Stimulated activated CD4-positive, alpha-beta T cell treated with anti-CD3 and anti-CD28 coated beads, Interleukin-1b, Interleukin-23, amount 100 ng/mL, for 1 hour (primary cell): ENCODE results near the gene BDKRB1.

Experiments
- DNase-seq, 2 donors: peaks; one replicate each; pipeline ENCODE4 v3.0.0-alpha.2; 2020; ENCODE audit warnings: low read depth in 2 of 2

BDKRB1 gene

DNA sequence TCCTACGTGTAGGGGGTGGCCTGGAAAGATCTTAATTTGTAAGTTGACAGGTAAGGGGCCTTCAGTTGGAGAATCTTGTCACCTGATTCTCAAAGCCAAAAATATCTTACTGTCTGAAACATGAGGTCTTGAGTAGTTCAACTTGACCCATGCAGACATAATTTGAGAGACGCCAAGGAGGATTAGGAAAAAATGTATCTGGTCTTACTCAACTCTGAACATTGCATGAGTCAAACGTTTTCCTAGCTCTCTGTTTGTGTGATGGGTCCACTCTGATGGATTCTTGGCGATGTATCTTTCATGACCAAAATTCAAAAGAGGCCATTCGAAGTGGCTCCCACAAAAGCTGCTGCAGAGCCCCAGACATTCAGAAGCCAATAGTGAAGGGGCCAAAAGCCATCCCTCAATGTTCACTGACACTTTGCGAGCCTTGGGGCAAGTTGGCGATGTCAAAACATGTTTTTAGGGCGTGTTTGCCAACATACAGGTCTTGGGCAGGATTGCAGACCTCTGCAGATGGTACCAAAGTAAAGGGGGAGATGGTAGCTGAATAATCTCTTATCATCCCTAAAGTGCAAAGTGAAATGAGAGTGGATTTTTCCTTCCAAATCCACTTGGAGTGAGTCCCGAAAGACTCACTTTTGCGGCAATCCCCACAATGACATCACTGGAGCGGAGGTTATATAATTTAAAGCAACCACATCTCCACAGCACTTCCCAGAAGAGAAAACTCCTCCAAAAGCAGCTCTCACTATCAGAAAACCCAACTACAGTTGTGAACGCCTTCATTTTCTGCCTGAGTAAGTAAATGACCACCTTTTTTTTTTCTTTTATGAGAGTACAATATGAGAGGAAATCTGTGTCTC is at the start of gene BDKRB1:
Gene BDKRB1 (plus strand): TSS at position 710 of the 866 bp plus-strand sequence. CDS start 7,473 bp downstream, outside the sequence.
- DNase-seq: no peak

DNA sequence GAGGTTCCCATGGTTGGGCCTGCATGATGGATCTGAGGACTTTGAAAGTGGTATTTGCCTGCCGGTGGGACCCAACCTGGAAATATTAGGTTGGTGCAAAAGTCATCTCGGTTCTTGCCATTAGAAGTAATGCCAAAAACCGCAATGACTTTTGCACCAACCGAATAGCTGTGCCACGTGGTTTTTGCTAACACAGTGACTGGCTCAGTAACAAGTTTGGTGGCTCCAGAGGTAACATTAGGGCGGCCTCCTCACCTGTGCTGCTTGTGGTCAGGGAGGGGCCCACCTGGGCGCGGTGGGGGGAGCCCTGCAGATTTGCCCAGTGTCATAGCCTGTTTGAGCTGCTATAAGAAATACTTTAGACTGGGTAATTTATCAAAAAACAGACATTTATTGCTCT is 49.5 kb upstream of the BDKRB1 start:
- no peak for DNase-seq

DNA sequence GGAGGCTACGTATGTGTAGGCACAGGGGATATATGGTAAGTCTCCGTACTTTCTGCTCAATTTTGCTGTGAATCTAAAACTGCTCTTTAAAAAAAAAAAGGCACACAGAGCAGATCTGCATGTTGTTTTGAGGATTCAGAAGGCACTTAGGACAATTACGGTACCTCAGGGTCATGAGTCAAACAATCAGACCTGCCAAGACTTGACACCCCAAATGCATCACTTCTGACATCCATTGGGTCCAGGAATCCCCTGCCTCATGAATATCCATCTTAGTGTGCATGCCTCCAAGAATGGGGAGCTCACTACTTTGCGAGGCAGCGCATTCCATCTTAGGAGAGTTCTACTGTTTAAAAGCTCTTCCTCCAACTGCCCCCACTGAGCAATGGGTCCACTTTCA is 48.3 kb upstream of the BDKRB1 start:
- no peak for DNase-seq

DNA sequence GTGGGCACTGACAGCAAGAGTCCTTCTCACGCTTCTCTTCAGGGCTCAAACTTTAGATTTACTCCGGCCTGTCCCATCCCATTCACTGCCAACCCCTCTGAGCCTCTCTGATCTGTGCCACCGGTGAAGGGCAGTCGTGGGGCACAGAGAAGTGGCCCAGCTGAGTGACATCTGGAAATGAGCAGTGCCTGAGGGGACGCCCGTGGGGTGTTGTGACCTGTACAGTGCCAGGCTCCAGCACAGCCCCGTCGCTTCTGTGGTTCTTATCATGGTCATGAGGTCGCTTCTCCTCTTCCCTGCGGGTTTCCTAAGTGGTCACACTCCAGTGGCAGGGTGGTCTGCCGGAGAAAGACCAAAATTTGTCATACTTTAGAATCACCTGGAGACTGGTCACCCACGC is 47.3 kb upstream of the BDKRB1 start:
- DNase-seq: no peak

DNA sequence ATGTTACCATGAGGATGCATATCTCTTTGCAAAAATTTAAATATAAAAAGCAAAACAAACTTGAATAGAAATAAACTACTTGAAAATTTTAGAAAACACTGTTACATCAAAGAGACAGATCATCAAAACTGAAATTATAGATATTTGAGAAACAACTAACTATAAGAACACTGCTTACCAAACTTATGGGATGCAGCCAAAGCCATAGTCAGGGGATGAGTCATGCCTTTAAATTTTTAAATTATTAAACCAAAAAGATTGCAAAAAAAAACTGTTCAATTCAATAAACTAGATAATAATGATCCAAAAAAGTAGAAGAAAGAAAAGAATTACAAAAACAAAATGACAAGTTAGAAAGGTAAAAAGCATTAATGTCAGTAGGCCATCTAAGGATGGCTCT is 43.9 kb upstream of the BDKRB1 start:
- DNase-seq: no peak

DNA sequence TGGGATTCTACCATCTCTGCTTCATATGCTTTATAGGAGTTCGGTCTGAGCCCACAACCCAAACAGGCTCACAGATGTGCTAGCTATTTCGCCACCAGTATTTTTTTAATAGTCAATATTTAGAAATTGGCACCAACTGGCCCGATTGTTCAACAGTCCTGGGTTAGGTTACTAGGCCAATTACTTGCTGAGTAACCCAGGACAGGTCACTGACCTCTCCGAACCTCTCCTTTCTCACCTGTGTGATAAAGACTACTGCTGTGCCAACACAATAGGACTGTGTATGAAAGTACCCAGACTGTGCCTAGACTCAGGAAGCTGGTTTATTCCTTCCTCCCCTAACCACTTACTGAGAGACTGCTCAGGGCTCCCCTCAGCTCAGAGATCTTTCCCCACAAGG is 43.1 kb upstream of the BDKRB1 start:
- no peak for DNase-seq

DNA sequence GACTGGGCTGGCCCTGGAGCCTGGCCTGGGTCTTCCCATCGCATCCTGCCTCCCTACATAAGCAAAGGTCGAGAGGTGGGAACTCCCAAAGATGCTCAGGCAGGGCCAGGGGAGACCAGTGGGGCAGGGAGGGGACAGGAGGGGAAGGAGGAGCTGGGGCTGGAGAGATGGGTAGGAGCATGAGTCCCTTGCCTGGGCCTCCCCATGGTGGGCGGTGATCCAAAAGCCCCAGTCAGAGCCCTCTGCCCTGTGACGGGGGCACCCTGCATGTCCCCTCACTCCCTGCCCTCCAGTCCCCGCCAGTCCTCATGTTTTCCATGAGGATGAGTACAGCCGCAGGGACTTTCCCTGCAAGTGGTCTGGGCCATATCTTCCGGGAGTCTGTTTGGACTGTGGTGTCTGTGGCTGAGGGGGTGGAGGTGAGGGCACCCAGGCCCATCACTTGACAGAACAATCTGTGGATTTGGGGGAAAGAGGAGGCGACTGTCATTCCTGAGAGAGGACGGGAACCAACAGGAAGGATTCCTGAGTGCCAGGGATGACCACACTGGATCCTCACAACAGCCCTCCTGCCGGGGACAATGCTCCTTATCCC is 42.0 kb upstream of the BDKRB1 start:
- no peak for DNase-seq

DNA sequence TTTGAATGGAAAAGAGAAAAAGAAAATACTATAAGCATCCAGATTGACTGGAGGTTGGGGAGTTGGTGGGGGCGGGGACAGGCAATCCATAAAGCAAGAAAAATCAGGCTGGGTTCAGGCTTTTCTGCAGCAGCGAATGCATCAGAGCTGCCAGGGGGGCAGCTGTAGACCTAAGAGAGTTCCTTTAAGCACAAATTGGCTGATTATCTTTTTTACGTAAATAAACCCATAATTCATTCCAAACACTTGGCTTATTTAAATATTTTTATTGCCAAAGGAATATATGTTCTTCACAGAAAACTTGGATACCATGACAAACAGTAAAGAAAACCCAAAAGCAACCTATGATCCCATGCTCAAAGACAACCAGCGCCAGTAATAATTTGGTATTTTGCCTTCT is 41.2 kb upstream of the BDKRB1 start:
- no peak for DNase-seq

DNA sequence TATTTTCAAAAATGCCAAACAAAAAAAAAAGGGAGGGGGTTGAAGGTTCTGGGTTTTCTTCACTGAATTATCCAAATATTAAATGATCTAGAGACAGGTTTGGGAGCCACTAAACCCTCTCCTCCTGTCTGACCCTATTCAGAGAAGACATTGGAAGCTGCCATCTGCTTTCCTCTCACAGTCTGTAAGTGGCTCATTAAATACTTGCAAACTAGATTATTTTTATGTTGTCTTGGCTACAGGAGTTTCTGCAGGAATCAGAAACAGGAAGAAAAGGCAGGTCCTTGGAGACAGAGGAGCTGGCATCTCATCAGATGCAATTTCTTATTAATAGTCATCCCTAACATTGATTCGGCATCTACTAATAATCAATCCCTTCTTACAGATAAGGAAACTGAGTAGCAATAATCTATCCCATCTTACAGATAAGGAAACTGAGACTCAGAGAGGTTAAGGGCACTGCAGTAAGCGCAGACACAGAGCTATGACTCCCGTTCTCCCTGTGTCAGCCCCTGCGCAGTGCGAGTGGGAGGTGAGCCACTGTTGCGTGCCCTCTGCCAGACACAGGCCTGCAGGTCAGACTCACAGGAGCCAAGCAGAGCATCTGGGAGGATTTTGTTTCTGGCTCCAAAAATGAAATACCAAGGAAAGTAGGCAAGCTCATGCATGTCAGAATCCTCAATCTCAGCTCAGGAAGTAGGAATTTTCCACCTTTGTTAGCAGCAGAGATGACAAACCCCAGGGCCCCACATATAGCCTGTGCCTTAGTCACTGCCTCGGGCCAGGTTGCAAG is 40.4 kb upstream of the BDKRB1 start:
- no peak for DNase-seq

DNA sequence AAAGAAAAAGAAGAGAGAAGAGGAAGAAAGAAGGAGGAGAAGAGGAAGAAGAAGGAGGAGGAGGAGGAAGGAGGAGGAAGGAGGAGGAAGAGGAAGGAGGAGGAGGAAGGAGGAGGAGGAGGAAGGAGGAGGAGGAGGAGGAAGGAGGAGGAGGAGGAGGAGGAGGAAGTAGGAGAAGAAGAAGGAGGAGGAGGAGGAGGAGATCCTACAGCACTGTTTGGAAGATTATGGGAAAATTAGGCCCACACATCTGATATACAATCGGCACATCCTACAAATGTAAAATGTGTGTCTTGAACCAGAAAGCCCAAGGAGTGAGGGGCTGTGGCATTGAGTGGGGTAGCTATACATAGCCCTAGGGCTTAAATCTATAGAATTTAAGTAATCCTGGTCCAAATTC is 39.4 kb upstream of the BDKRB1 start:
- no peak for DNase-seq

DNA sequence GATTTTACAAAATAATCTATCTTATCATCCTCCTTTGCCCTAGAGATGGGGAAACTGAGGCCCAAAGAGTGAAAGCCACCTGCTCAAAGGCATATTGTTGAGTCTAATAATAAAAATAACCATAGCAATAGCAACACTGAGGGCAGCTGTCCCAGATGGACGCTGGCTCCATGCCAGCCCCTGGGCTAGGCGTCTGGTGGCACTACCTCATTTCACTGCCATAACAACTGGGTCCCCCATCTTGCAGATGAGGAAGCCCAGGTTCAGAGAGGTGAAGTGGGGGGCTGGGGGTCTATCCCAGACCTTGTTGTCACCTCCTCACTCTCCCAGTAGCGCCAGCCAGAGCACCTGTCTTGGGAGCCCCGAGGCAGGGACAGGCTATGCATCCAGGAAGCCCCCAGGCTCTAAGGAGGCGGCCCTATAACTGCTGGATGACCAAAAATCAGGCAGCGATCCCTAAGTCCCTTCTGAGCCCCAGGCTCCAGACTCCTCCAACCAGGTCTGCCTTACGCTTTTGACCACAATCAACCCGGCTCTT is 38.6 kb upstream of the BDKRB1 start:
- DNase-seq: no peak

DNA sequence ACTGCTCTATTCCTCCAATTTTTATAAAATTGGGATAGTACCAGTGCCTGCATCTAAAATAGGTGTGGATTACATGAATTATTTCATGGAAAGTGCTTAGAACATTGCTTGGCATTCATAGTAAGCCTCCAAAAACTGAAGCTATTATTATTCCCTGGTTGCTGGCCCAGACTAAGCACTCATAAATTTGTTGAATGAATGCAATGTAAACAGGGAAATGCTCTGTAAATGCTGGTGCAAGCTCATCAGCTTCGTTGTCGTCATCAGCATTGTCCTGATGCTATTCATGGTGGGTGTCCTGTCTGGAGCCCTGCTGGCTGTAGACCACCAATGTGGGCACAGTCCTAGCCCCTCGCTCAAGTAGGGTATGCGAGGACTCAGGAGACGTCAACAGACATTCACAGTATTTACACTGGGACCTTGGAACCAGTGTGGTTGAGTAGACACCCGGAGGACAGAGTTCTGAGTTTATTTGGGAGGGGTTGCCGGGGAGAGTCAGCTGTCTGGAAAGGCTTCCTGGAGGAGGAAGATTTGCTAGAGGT is 34.8 kb upstream of the BDKRB1 start:
- DNase-seq: no peak

DNA sequence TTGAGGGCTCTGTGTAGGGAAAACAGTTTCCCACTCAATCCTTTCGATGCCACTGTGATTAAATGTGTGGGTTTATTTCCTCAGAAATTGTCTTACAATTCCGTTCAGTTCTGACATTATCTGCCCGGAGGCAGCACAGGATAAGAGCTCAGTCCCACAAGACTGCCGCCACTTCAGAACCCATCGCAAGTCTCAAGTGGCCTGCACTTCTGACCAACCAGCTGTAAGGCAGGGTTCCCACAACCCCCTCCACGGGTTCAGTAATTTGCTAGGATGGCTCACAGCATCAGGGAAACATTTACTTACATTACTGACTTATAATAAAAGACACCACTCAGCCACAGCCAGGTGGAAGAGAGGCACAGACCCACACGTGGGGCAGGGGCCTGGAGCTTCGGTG is 34.2 kb upstream of the BDKRB1 start:
- DNase-seq: no peak

DNA sequence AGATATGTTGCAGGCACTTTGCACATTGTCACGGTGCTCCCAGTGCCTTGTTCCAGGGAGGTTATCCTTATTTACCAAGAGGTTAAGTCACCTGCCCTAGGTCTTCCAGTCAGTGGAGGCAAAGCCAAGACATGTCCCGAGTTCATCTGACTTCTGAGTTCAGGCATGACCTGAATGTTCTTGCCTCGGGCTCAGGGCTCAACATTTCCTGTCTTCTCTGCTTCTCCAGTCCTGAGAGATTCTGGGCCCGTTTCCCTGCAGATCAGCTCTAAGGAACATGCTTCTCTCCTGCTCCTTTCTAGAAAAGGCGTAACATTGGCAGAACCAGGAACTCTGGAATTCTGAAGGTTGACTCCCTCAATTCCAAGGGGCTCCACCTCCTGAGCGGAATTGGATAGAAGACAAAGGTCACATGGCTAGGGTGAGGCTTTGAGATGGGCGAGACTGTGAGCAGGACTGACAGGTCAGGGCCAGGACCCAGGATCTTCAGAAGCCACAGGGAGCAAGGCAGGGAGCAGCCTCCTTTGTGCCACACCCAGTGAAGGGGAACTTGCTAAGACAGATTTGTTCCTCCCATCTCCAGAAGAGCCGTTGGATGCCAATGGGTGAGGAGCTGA is 31.4 kb upstream of the BDKRB1 start:
- no peak for DNase-seq

DNA sequence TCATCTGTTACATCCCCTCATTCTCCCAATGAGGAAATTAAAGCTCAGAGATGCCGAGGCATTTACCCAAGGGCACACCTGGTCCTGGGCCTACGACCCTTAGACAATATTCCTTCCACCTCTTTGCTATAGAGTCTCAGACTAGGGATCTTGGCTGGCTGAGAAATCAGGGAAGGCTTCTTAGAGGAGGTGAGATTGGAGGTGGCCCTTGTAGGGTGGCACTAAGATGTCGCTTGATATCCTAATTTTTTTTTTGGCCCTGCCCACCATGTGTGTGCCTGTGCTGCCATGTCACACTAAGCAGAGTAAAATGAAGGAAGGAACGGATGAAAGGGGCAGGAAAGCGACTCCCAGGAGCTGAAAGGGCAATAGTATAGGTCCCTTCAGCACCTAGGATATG is 30.8 kb upstream of the BDKRB1 start:
- no peak for DNase-seq

DNA sequence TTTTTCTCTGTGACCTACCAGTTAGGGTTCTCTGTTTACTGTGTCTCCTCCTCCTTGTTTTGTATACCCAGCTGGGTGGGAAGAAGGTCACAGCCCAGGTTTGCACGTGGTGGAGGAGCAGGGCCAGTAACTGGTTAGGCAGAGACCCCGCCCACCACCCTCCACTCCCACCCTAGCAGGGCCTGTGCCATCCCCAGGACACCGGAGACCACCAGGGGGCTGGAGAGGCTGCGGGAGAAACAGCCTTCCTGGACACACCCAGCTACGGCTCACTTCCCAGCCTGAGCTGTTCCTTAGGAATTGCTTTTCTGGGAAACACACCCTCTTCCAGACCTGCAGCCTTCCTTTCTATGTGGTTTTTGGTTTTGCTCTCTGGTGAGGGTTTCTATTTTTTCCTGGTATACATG is 30.3 kb upstream of the BDKRB1 start:
- DNase-seq: no peak

DNA sequence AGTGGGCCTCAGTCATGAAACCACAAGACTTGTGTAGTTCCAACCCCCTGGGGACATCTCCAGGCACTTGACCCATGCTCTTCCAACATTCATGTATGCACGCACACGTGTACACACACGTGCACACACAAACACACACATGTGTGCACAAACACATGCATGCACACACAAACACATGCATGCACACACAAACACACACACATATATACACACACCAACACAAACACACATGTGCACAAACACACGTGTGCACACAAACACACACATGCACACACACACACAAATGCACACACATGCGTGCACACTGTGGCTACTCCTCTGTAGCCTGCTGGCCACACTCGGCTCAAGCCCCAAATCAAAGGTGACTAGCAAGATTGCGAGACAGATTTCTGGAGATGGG is 28.6 kb upstream of the BDKRB1 start:
- no peak for DNase-seq

DNA sequence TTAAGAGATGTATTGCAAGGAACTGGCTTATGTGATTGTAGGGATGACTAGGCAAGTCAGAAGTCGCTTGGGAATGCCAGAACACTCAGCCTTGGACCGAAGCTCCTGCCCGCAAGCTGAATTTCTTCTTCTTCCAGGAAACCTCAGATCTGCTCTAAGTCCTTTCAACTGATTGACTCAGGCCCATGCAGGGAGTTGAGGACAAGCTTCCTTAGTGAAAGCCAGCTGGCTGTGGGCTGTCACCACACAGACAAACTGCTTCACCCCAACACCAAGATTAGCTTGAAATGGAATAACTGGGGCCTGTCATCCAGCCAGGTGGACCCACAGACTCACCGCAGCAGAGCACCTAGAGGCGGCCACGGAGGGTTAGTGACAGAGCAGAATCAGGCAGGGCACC is 26.7 kb upstream of the BDKRB1 start:
- no peak for DNase-seq

DNA sequence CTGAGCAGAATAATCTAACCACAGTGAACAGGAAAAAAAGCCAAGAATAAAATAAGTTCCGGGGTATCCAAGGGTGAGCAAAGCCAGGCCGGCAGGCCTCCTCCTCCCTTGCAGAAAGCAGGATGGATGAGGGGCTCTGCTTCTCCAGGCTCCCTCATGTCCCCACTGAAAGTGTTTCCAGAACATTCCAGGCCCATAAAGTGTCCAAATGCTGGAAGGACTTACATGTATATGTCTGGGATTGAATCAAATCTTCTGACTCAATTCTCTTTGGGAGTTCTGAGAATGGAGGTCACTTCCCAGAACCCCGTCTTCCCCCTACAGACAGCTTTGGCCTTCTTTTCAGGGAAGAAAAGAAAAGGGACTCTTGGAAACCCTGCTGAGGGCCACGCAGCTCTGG is 25.0 kb upstream of the BDKRB1 start:
- no peak for DNase-seq

DNA sequence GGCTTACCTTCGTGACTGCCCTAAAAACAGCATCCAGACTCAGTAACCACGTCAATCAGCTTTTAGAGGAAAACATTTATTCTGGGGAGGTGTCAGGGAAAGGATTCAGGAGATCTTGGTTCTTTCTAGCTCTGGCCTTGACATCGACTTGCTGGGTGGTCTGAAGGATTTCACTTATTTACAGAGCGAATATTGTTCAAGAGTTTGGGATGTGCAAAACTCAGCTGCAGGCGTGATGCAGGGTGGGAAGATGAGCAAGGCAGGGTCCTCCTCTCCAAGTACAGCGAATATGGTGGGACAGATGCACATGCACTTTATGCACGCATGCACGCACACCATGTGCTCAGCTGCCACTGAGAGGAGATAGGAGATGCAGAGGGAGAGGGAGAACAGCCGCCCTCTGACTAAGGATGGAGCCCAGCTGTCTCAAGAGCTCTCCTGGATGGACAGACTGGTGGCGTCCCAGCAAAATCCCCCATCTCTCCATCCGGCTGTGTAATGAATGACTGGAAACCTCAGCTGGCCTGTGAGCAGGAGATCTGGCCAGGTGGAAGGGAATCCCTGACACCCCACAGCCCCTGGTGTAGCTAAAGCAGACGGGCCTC is 24.4 kb upstream of the BDKRB1 start:
- no peak for DNase-seq

DNA sequence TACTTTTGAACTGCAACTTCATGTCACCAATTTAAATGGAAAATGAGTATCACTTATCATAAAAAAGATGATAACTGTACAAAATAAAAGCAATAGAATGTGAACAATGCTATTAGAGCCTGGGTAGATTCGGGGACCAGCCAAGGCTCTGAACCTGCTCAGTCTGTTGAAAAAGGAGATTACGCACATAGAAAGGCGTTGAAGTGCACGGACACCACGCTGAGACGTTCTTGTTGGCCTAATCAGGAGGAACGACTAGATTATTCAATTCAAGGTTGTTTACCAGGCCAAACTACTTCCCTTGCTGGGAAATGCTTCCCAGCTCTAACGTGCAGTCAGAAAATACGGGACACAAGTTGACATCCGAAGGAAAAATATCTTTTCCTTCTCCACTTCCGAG is 23.5 kb upstream of the BDKRB1 start:
- DNase-seq: no peak
